Kidney epithelial cell (primary cell): Measurements from ENCODE around the gene CACNA1A. TPM values are rescaled to one million over a fixed set of nuclear protein-coding genes. Genes with fewer than 3 reads are reported as not detected.
"Not testable (repeated sequence)": the region's sequence is repeated elsewhere in the genome, so short reads cannot be mapped to it uniquely, and the experiment has no call there.

Source experiments
- DNase-seq: peaks from one replicate; pipeline ENCODE4 v3.0.0-alpha.2; 2010; ENCODE audit warnings: low read depth
- H3K27me3 ChIP-seq: 2 replicates; pipeline ENCODE4 v1.6.0; 2011; ENCODE audit warnings: low read length; ENCODE audit not compliant: control insufficient read depth, insufficient read depth
- H3K36me3 ChIP-seq: 2 replicates; pipeline ENCODE4 v1.5.1; 2011; ENCODE audit warnings: low read length; ENCODE audit not compliant: control insufficient read depth, insufficient read depth
- H3K4me3 ChIP-seq: 2 replicates; pipeline ENCODE4 v1.5.1; 2011; ENCODE audit warnings: low read depth, mild to moderate bottlenecking, control low read depth, low read length
- CTCF ChIP-seq: IDR thresholded peaks from 2 replicates; pipeline ENCODE4 v1.5.1; 2011; ENCODE audit warnings: mild to moderate bottlenecking, moderate library complexity, low read length, control low read depth, inconsistent platforms; ENCODE audit not compliant: insufficient read depth, poor library complexity, severe bottlenecking
- total RNA-seq: library from RNA; depleted of rRNA; stranded (reverse); fragments of >200 nt; gene quantifications from 2 replicates; pipeline ENCODE4 v1.2.3, GENCODE V29; 2015

The CACNA1A gene
- total RNA-seq, 1 donor from 2014 or later = 0.29 TPM

DNA sequence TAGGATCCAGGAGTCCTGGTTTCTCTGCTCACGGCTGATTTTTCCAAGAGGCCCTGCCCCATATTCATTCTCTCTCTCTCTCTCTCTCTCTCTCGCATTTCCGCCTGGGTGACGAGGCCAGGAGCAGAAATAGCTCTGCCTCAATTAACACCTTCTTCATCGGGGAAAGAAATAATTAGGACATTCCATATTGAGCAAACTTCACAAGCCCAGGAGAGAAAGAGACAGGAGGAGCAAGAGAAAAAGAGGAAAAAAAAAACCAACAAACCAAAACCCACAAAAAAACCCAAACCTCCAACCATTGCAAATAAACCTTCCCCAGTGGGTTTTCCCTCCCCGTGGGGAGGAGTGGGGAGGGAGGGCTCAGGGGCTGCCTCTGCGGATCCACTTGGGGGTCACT is 143.0 kb downstream of the CACNA1A start:
- Histone ChIP-seq H3K4me3 (no peak overlapping the region), H3K36me3 (no peaks in the 10 kb centered on the region)
- TF ChIP-seq CTCF = no peak

GRCh38 chr19:13362668-13363067 is 143.6 kb downstream of the CACNA1A start:
- Histone ChIP-seq H3K27me3 (peaks cover 2% of the 10 kb centered on the region), H3K4me3 (no peak overlapping the region), H3K36me3 (no peaks in the 10 kb centered on the region)
- no peak for TF ChIP-seq CTCF
- DNase-seq = no peak

More for the DNA sequence above, 143.0 kb downstream of the CACNA1A start:
- peaks cover 2% of the 10 kb centered on the region for H3K27me3 ChIP-seq
- no peak for DNase-seq

- DNase-seq, H3K36me3 ChIP-seq, H3K4me3 ChIP-seq, H3K27me3 ChIP-seq: not testable (repeated sequence)
These were observed 144.6 kb downstream of the CACNA1A start for GRCh38 chr19:13361726-13362125.

DNA sequence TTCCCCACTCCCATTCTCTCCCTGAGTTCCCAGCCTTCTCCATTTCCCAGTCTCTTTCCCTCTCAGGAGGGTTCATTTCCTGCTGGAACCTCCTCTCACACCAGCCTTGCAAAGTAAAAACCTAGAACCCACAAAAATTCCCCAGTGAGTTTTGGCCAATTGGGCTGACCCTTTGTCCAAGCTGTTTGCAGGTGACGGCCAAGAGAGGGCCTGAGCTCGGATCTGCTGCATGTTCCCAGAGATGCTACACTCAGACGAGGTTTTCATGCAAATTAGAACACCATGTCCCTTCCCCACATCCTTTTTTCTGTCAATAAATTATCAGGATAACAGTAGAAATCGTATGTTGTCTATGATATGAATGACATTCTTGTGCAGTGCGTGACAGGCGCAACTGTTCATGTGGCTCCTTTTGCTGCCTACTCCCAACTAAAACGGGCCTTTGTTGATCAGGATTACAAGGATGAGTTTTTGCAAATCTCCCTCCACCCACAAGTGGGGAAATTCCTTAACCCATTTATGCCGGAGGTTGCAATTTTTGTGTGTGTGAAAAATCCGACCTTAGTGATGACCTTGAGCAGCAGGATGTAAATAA is 149.5 kb downstream of the CACNA1A start:
- TF ChIP-seq CTCF = no peak
- Histone ChIP-seq H3K4me3 (no peak overlapping the region), H3K27me3 (no peaks in the 10 kb centered on the region), H3K36me3 (no peaks in the 10 kb centered on the region)
- no peak for DNase-seq

DNA sequence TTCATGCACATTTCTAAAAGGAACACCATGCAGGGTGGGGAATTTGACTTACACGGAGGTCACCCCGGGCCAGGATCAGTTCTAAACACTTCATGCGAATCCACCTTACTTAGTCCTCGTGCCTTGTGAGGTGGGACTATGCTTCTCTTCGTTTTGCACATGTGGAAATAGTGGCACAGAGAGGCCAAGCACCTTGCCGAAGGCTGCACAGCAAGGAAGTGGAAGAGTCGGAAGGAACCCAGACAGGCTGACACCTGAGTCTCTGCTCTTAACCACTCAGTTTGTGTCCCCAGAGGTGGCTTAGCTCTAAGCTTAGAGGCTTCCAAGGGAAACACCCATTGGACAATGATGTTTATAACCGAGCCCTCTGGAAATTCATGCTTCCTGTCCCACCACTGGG is 150.1 kb downstream of the CACNA1A start:
- H3K4me3 ChIP-seq = no peak overlapping the region
- no peaks in the 10 kb centered on the region for H3K27me3 ChIP-seq
- no peaks in the 10 kb centered on the region for H3K36me3 ChIP-seq
- DNase-seq = no peak
- no peak for TF ChIP-seq CTCF

DNA sequence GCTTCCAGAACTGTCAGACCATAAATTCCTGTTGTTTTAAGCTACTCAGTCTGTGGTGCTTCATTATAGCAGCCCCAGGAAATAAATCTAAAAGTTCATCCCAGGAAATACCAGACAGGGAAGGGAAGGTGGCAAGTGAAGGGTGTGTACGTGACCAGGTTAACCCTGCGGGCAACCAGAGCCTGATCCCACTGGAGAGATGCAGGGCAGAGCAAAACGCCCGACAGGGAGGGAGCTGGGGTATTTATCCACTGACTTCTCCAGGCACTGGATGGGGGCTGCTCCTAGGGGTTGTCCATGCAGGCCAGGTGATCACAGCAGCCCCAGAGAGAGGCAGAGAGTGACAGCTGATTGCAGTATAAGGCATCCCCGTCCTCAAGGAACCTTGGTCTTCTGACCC is 150.9 kb downstream of the CACNA1A start:
- H3K27me3 ChIP-seq = no peaks in the 10 kb centered on the region
- DNase-seq = no peak
- H3K4me3 ChIP-seq = no peak overlapping the region
- no peak for TF ChIP-seq CTCF
- no peaks in the 10 kb centered on the region for H3K36me3 ChIP-seq
